Fibroblast of skin of left biceps (primary cell): Measurements from ENCODE around the gene DDT.
"Not testable (repeated sequence)": the region's sequence is repeated elsewhere in the genome, so short reads cannot be mapped to it uniquely, and the experiment has no call there.

Source experiments
- DNase-seq, 2 experiments: peaks; one replicate each; pipeline ENCODE4 v3.0.0-alpha.2; 2013; ENCODE audit warnings: low read depth in 2 of 2

Gene DDT

GRCh38 chr22:23952794-23953405, 21.3 kb downstream of the DDT start:
- not testable (repeated sequence) for DNase-seq

GRCh38 chr22:23951383-23951782, 22.9 kb downstream of the DDT start:
- DNase-seq = not testable (repeated sequence)

DNA sequence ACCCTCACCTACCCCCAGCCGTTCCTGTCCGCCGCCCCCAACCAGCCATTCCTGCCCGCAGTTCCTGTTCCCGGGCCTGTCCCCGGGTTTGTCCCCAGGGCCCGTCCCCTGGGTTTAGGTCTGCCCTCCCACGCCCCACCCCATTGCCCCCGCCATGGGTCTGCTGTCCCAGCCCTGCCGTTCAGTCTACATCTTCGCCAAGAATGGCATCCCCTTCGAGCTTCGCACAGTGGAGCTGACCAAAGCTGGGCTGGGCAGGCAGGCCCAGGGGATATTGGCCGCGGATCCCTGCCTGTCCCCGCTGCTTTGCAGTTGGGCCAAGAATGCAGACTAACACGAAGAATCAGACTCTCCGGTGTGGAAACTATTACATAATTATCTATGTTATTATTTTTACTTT, 24.5 kb downstream of the DDT start:
- DNase-seq = not testable (repeated sequence)

GRCh38 chr22:23947391-23947790, 26.9 kb downstream of the DDT start:
- DNase-seq = not testable (repeated sequence)

GRCh38 chr22:23940166-23940565, 34.1 kb downstream of the DDT start:
- DNase-seq = not testable (repeated sequence)

- DNase-seq = no peak
These were observed 35.3 kb downstream of the DDT start for GRCh38 chr22:23939017-23939357.

DNA sequence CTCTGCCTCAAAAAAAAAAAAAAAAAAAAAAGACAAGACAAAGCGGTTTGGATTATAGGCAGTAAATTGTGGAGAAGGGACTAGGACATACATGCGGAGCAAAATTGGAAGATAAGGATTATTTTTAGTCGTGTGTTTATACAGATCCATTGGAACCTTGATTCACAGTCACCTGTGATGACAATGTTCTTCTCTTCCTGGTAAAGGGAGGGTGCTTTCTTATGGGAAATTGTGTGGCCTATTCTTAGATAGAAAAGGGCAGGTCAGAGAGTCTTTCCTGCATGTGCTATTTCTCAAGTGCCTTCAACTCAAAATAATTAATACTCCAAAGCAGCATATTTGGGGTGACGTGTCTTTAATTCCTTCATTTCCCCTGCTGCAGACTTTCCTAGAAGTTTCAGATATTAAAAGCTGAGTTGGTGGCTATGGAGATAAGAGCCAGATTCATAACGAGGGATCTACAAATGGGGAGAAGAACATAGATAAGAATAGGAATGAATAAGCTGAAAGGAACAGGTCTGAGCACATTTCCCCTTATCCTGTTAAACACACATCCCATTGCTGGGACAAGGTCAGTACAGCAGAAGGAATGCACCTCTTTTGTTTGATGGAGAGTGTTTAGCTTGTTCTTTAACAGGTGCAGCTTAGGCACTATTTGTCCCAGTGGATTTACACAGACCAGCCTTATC, 35.8 kb downstream of the DDT start:
- no peak for DNase-seq

- DNase-seq = no peak
These were observed 47.7 kb downstream of the DDT start for GRCh38 chr22:23926561-23926960.

DNA sequence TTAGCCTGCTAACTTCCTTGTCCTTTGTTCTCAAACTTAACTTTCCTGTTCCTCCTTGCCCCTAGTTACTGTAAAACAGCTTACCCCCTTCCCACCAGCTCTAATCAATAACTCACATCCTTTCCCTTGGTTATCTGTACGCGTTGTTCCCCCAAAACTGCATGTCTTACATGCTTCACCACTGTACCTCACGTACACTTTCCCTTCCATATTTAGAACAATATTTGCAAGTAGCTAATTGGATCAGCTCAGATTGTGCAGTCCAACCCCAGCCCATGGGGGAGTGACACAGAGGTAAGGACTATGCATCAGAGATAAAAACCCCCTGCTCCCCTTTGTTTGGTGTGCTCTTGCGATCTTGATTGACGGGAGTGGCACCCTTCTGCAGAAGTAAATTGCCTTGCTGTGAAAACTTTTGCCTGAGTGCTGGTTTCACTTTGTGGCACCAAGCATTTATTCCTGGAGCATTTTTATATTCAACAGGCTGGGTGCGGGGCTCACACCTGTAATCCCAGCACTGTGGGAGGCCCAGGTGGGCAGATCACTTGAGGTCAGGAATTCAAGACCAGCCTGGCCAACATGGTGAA, 49.1 kb downstream of the DDT start:
- no peak for DNase-seq

DNA sequence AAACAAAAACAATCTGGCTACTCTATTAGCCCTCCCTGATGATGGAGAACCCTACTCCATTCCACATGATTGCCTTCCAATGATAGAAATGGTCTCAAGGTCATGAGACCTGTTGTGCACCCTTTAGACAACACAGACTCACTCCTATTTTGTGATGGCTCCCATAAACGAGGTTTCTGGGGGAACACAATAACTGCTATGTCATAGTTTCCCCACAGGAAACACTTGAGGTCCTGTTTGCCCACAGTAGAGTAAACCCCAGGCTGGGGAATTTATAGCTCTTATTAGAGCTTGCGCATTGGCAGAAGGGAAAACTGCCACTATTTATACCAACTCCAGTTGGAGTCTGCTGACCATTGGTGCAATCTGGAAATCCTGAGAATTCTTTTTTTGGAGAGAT, 51.3 kb downstream of the DDT start:
- DNase-seq = no peak

DNA sequence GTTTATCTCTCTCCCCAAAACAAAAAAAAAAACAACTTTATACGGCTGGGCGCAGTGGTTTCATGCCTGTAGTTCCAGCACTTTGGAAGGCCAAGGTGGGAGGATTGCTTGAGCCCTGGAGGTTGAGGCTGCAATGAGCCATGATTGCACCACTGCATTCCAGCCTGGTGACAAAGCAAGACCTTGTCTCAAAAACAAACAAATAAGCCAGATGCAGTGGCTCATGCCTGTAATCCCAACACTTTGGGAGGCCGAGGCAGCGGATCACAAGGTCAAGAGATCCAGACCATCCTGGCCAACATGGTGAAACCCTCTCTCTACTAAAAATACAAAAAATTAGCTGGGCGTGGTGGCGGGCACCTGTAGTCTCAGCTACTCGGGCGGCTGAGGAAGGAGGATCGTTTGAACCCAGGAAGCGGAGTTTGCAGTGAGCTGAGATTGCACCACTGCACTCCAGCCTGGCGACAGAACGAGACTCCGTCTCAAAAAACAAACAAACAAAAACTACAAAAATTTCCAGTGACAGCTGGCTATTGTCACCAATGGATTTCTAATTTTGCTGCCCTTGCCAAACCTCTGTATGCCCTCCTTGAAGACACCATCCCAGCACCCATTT, 52.5 kb downstream of the DDT start:
- DNase-seq = not testable (repeated sequence)
